Prostate gland (tissue), 2 donors: ENCODE data around the gene C2orf15.

Experiments used
- POLR2AphosphoS5 ChIP-seq: sonication (generic); formaldehyde crosslinking; IDR thresholded peaks from one replicate; pipeline ENCODE4 v1.6.1; 2017; ENCODE audit warnings: antibody characterized with exemption
- TF ChIP-seq, protein P1 (sequence below), 4 experiments: fragments of 200-600 bp in 2 of 4; fragments of 450-650 bp in 2 of 4; sonication (generic) in 2 of 4; IDR thresholded peaks; 1 replicate in 3 of 4; 2 replicates in 1 of 4; pipeline ENCODE4 v1.5.1; 2016 to 2019; ENCODE audit warnings: antibody characterized with exemption in 4 of 4, mild to moderate bottlenecking in 2 of 4, moderate library complexity in 2 of 4

DNA sequence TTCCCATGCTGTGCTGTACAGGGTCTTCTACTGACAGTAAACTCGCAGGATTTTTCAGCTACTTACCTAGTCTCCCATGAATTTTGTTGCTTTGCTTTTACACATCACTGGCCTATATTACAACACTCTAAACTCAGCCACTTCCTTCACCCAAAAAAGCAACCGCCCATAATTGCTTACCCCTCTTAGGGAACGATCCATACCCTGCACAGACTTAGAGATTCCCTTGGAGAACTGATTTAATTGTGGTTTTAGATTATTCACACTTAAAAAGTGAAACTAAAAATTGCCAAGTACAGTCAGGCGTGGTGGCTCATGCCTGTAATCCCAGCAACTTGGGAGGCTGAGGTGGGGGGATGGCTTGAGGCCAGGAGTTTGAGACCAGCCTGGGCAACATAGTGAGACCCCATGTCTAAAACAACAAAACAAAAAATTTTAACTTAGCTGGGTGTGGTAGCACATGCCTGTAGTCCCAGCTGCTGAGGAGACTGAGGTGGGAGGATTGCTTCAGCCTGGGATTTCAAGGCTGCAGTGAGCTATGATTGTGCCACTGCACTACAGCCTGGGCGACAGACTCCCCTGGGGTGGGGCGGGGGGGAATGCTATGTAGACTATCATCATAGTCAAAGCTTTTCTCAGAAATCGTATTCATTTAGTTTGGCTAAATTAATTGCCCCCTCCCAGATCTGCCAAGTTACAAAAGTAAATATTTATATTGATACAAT lies 58.7 kb downstream of the C2orf15 start:
- TF ChIP-seq POLR2AphosphoS5, result no peak
- TF ChIP-seq, protein P1, sequence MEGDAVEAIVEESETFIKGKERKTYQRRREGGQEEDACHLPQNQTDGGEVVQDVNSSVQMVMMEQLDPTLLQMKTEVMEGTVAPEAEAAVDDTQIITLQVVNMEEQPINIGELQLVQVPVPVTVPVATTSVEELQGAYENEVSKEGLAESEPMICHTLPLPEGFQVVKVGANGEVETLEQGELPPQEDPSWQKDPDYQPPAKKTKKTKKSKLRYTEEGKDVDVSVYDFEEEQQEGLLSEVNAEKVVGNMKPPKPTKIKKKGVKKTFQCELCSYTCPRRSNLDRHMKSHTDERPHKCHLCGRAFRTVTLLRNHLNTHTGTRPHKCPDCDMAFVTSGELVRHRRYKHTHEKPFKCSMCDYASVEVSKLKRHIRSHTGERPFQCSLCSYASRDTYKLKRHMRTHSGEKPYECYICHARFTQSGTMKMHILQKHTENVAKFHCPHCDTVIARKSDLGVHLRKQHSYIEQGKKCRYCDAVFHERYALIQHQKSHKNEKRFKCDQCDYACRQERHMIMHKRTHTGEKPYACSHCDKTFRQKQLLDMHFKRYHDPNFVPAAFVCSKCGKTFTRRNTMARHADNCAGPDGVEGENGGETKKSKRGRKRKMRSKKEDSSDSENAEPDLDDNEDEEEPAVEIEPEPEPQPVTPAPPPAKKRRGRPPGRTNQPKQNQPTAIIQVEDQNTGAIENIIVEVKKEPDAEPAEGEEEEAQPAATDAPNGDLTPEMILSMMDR (IDR thresholded peaks at IDR 0.05), result no peak
